ENCODE data around the gene CTNNA2. TPM values are rescaled to one million over a fixed set of nuclear protein-coding genes. Genes with fewer than 3 reads are reported as not detected.

Gene CTNNA2
- total RNA-seq, 1 donor from 2014 or later = 43.5 TPM

- H3K4me1 Mint-ChIP-seq = peaks cover 4% of the 10 kb centered on the region
- H3K9me3 ChIP-seq (ENCODE audit: low read depth) = no peaks in the 10 kb centered on the region
- H3K36me3 Mint-ChIP-seq = no peaks in the 10 kb centered on the region
- H3K27ac ChIP-seq = no peak overlapping the region
- no peaks in the 10 kb centered on the region for H3K36me3 ChIP-seq
- peaks cover 3% of the 10 kb centered on the region for H3K9me3 Mint-ChIP-seq
- H3K79me2 ChIP-seq (ENCODE audit: low read depth) = no peaks in the 10 kb centered on the region
- no peaks in the 10 kb centered on the region for H3F3A ChIP-seq (ENCODE audit: low read depth)
- H3K27me3 ChIP-seq = no peaks in the 10 kb centered on the region
- no peak for DNase-seq (ENCODE audit: low spot score)
- no peak overlapping the region for H2AFZ ChIP-seq (replicated peaks)
- H3K4me3 ChIP-seq = no peak overlapping the region
- H3K9ac ChIP-seq = no peak overlapping the region
- H3K27ac Mint-ChIP-seq = no peak overlapping the region
- H3K4me2 ChIP-seq = no peak overlapping the region
- H4K20me1 ChIP-seq (ENCODE audit: low read depth) = no peaks in the 10 kb centered on the region
- H3K4me3 Mint-ChIP-seq = no peak overlapping the region
- H3K27me3 Mint-ChIP-seq (ENCODE audit: insufficient read depth, low read depth) = peaks cover 4% of the 10 kb centered on the region
- no peak for TF ChIP-seq EZH2phosphoT487 (IDR thresholded peaks at IDR 0.05)
- TF ChIP-seq CTCF (IDR thresholded peaks at IDR 0.05) = no peak
- no peak for TF ChIP-seq EZH2 (IDR thresholded peaks at IDR 0.05)
- H3K4me1 ChIP-seq = no peaks in the 10 kb centered on the region
Observed at GRCh38 chr2:80074321-80075070, 561.6 kb downstream of the CTNNA2 start.

- no peaks in the 10 kb centered on the region for H3K79me2 ChIP-seq (ENCODE audit: low read depth)
- DNase-seq (ENCODE audit: low spot score) = no peak
- no peaks in the 10 kb centered on the region for H3K9me3 ChIP-seq (ENCODE audit: low read depth)
- no peaks in the 10 kb centered on the region for H3F3A ChIP-seq (ENCODE audit: low read depth)
- no peaks in the 10 kb centered on the region for H3K36me3 ChIP-seq
- H3K9ac ChIP-seq = no peak overlapping the region
- Mint-ChIP-seq H3K9me3 (peaks cover 3% of the 10 kb centered on the region), H3K4me3 (no peak overlapping the region), H3K4me1 (peaks cover 4% of the 10 kb centered on the region), H3K27ac (no peak overlapping the region), H3K27me3 (ENCODE audit: insufficient read depth, low read depth) (peaks cover 4% of the 10 kb centered on the region), H3K36me3 (no peaks in the 10 kb centered on the region)
- TF ChIP-seq EZH2phosphoT487 (IDR thresholded peaks at IDR 0.05) (no peak), EZH2 (IDR thresholded peaks at IDR 0.05) (no peak), CTCF (IDR thresholded peaks at IDR 0.05) (no peak)
- H3K4me1 ChIP-seq = no peaks in the 10 kb centered on the region
- no peak overlapping the region for H3K27ac ChIP-seq
- no peaks in the 10 kb centered on the region for H4K20me1 ChIP-seq (ENCODE audit: low read depth)
- H3K4me2 ChIP-seq = no peak overlapping the region
- H3K27me3 ChIP-seq = no peaks in the 10 kb centered on the region
- no peak overlapping the region for H3K4me3 ChIP-seq
- H2AFZ ChIP-seq (replicated peaks) = no peak overlapping the region
Observed at GRCh38 chr2:80075719-80076118, 562.9 kb downstream of the CTNNA2 start.

GRCh38 chr2:80078290-80079036 lies 565.6 kb downstream of the CTNNA2 start:
- Mint-ChIP-seq H3K27me3 (ENCODE audit: insufficient read depth, low read depth) (peaks cover 4% of the 10 kb centered on the region), H3K36me3 (no peaks in the 10 kb centered on the region), H3K27ac (no peak overlapping the region), H3K4me3 (no peak overlapping the region), H3K9me3 (peaks cover 3% of the 10 kb centered on the region), H3K4me1 (no peaks in the 10 kb centered on the region)
- H3K9ac ChIP-seq = no peak overlapping the region
- no peak for TF ChIP-seq EZH2 (IDR thresholded peaks at IDR 0.05)
- no peak overlapping the region for H3K27ac ChIP-seq
- no peak overlapping the region for H3K4me2 ChIP-seq
- no peaks in the 10 kb centered on the region for H4K20me1 ChIP-seq (ENCODE audit: low read depth)
- no peaks in the 10 kb centered on the region for H3K79me2 ChIP-seq (ENCODE audit: low read depth)
- no peaks in the 10 kb centered on the region for H3K9me3 ChIP-seq (ENCODE audit: low read depth)
- H3F3A ChIP-seq (ENCODE audit: low read depth) = no peaks in the 10 kb centered on the region
- H3K4me3 ChIP-seq = no peak overlapping the region
- DNase-seq (ENCODE audit: low spot score) = no peak
- H2AFZ ChIP-seq (replicated peaks) = no peak overlapping the region
- H3K4me1 ChIP-seq = no peaks in the 10 kb centered on the region
- no peaks in the 10 kb centered on the region for H3K27me3 ChIP-seq
- no peaks in the 10 kb centered on the region for H3K36me3 ChIP-seq

GRCh38 chr2:80080957-80081356 lies 568.1 kb downstream of the CTNNA2 start:
- H3K9me3 ChIP-seq (ENCODE audit: low read depth) = no peaks in the 10 kb centered on the region
- no peak overlapping the region for H3K4me2 ChIP-seq

More at GRCh38 chr2:80080957-80081356, 568.1 kb downstream of the CTNNA2 start:
- Mint-ChIP-seq H3K36me3 (no peaks in the 10 kb centered on the region), H3K4me3 (no peak overlapping the region), H3K27ac (no peak overlapping the region), H3K9me3 (peaks cover 3% of the 10 kb centered on the region), H3K27me3 (ENCODE audit: insufficient read depth, low read depth) (peaks cover 4% of the 10 kb centered on the region), H3K4me1 (peaks cover 9% of the 10 kb centered on the region)
- no peaks in the 10 kb centered on the region for H3F3A ChIP-seq (ENCODE audit: low read depth)
- H3K27ac ChIP-seq = no peak overlapping the region
- no peaks in the 10 kb centered on the region for H3K27me3 ChIP-seq
- no peak for DNase-seq (ENCODE audit: low spot score)
- no peak overlapping the region for H3K9ac ChIP-seq
- TF ChIP-seq EZH2 (IDR thresholded peaks at IDR 0.05) = no peak
- no peak for TF ChIP-seq CTCF (IDR thresholded peaks at IDR 0.05)
- TF ChIP-seq EZH2phosphoT487 (IDR thresholded peaks at IDR 0.05) = no peak
- no peaks in the 10 kb centered on the region for H4K20me1 ChIP-seq (ENCODE audit: low read depth)
- no peak overlapping the region for H3K4me3 ChIP-seq
- no peaks in the 10 kb centered on the region for H3K4me1 ChIP-seq
- H3K79me2 ChIP-seq (ENCODE audit: low read depth) = no peaks in the 10 kb centered on the region
- no peaks in the 10 kb centered on the region for H3K36me3 ChIP-seq
- H2AFZ ChIP-seq (replicated peaks) = no peak overlapping the region

Measured in neural progenitor cell (in vitro differentiated cells).